ENCODE measurements around the gene EPB41L4B.

EPB41L4B gene

DNA sequence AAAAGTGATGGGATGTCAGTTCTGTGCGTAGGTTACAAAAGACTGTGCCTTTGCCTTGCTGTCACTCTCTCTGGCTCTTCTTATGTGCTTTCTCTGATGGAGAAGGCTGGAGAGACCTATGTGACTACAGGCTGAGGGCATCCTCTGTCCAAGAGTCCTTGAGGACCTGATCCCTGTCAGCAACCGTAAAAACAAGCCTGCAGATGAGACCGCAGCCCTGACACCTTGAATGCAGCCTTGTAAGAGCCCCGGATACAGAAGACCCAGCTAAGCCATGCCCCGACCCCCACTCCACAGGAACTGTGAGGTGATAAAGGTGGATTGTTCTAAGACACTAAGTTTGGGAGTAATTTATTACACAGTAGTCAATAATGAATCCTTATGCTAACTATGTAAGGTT is 121.2 kb downstream of the EPB41L4B start:
- DNase-seq (ENCODE audit: low read depth in 2 of 2) = no peak

- DNase-seq (ENCODE audit: low read depth in 2 of 2) = no peak
These were observed 122.0 kb downstream of the EPB41L4B start for GRCh38 chr9:109198736-109199382.

DNA sequence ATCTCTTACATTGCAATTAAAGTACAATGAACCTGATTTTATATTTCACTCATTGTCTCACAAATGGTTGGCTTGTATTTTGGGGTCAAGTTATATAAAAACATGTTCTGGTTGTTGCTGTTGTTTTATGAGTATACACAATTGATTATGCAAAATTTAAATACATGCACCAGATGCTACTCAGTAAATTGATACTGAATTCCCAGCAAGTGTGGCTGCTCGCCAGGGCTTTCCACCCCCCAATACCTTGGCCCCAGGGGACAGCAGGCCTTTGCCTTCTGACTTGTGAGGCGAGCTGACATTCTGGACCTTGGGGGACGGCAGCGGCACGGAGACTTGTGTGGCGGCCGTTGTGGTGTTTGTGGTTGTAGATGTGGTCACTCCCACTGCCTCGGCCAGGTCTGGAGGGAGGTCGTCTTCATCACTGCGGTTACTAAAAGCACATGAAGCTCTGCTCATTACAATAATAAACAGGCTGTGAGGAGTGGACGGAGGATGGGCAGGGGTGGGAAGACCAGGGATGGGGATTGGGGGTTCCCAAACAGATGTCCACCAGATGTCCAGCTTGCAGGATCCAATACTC is 126.8 kb downstream of the EPB41L4B start:
- no peak for DNase-seq (ENCODE audit: low read depth in 2 of 2)

DNA sequence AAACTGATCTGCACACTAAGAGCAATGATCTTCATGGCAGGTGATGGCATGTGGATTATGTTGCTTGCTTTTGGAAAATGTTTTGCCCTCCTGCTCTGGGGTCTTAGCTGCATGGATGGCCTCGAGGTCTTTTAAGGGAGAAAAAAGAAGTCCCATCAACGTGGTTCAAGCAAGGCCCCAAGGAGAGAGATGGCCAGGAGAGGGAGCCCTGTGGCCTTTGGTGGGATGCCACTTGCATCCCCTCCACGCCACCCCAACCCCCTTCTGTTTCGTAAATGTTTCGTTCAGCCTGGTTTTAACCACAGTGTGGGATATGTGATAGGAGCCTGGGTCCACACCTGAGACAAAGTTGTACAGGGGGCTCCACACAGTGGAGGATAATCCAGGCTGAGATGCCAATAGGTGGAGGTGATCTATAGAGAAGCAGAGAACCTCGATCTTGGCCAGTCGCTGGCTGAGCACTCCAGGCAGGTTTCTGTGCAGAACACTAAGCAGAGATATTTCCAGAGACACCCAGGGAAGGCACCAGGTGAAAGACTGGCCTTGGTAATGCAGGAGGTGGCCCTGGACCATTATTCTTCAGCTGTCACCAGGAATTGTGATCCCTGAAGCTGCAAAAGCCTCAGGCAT is 128.0 kb downstream of the EPB41L4B start:
- no peak for DNase-seq (ENCODE audit: low read depth in 2 of 2)

GRCh38 chr9:109191746-109192145 is 129.1 kb downstream of the EPB41L4B start:
- no peak for DNase-seq (ENCODE audit: low read depth in 2 of 2)

GRCh38 chr9:109190151-109190550 is 130.7 kb downstream of the EPB41L4B start:
- DNase-seq (ENCODE audit: low read depth in 2 of 2) = no peak

- no peak for DNase-seq (ENCODE audit: low read depth in 2 of 2)
These were observed 133.9 kb downstream of the EPB41L4B start for GRCh38 chr9:109186857-109187520.

DNA sequence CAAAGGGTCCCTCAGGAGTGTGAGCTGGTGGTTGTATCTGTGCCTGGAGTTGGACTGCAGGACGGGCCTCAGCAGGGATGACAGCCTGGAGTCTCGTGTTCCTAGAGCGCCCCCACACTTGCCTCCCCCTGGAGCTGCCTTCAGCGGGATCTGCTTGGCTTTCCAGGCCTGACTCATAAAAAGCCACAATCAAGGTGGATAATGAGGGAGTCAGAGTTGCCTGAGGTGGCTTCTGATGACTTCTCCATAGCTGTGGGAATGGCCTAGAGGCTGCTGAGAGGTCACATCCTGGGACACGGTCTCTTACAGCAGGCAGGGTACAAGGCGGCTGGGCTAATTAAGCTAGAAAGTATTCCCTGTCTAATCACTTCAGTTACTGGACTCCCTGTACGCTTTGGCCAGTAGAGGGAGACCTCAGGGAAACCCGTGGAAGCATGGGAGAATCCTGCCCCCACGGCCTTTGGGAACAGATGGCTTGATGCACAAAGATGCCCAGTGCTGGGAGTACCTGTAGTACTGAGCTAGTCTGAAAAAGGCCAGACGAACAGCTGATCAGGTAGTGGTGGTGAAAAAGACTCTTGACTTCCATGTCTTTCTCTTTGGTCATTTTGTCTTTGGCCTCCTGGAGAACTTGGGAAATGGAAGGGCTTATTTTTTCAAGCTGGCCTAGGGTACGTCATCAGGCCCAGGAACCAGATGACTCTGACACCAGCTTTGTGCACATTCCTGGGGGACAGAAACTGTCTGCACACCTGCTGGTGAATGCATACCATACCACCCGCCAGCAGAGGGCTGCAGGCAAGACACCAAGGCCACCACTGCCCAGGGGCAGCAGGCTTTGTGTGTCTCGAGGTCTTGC is 137.7 kb downstream of the EPB41L4B start:
- DNase-seq (ENCODE audit: low read depth in 2 of 2) = no peak

- DNase-seq (ENCODE audit: low read depth in 2 of 2) = no peak
These were observed 138.3 kb downstream of the EPB41L4B start for GRCh38 chr9:109182550-109182939.

DNA sequence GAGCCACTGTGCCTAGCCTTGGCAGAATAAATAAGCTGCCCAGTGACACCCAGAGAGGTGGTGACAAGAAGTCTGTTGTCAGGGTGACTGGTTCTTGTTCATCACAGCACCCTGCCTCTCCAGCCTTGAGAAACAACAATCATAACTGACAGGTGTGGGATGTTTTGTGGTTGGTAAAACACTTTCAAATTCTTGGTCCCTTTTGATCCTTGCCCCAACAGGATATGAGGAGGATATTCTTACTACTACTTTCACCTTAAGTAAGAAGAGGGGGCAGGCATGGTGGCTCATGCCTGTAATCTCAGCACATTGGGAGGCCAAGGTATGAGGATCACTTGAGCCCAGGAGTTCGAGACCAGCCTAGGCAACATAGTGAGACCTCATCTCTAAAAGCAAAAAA is 139.6 kb downstream of the EPB41L4B start:
- no peak for DNase-seq (ENCODE audit: low read depth in 2 of 2)

- DNase-seq (ENCODE audit: low read depth in 2 of 2) = no peak
These were observed 140.9 kb downstream of the EPB41L4B start for GRCh38 chr9:109179801-109180523.

GRCh38 chr9:109176963-109177362 is 143.9 kb downstream of the EPB41L4B start:
- DNase-seq (ENCODE audit: low read depth in 2 of 2) = no peak

GRCh38 chr9:109176386-109176785 is 144.5 kb downstream of the EPB41L4B start:
- DNase-seq (ENCODE audit: low read depth in 2 of 2) = no peak

- DNase-seq (ENCODE audit: low read depth in 2 of 2) = no peak
These were observed 147.9 kb downstream of the EPB41L4B start for GRCh38 chr9:109172935-109173334.

DNA sequence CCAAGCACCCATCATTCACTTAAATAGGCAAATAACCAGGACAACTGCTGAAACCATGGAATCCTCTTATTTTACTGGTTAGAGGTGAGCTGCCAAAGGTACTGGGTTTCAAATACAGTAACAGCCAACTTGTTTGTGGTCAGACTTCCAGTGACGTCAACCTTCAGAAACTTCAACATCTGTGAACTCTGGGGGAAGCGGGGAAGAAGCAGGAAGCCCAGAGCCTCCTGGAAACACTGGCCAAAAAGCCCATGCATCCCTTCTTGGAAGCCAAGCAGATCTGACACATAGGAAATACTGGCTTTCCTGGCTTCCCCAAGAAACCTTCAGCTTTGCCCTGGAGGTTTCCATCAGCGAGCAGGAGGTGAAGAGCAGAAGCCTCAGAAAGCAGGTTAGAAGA is 148.9 kb downstream of the EPB41L4B start:
- no peak for DNase-seq (ENCODE audit: low read depth in 2 of 2)

DNA sequence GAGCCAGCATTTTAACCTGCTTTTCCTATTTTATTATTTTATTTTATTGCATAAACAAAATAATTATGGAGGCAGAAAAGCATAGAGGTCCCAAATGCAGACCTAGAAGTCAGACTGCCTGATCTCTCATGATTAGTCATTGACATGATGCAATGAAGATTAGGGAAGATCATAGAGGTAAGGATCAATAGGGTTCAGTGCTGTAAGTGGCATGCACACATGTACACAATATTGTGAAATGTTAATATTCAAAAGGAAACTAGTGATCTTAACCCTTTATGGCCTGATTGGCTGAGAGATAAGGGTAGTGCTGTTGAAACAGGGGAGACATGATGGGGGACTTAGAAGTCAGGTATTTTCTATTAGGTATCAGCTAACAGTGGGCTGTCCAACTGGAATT is 152.7 kb downstream of the EPB41L4B start:
- DNase-seq (ENCODE audit: low read depth in 2 of 2) = no peak

- DNase-seq (ENCODE audit: low read depth in 2 of 2) = no peak
These were observed 153.1 kb downstream of the EPB41L4B start for GRCh38 chr9:109167716-109168115.

- DNase-seq (ENCODE audit: low read depth in 2 of 2) = no peak
These were observed 153.9 kb downstream of the EPB41L4B start, which contains the start of gene FRRS1L for GRCh38 chr9:109166771-109167601. FRRS1L (minus strand) TSS chr9:109167249; CDS start chr9:109167138, 111 bp downstream.

DNA sequence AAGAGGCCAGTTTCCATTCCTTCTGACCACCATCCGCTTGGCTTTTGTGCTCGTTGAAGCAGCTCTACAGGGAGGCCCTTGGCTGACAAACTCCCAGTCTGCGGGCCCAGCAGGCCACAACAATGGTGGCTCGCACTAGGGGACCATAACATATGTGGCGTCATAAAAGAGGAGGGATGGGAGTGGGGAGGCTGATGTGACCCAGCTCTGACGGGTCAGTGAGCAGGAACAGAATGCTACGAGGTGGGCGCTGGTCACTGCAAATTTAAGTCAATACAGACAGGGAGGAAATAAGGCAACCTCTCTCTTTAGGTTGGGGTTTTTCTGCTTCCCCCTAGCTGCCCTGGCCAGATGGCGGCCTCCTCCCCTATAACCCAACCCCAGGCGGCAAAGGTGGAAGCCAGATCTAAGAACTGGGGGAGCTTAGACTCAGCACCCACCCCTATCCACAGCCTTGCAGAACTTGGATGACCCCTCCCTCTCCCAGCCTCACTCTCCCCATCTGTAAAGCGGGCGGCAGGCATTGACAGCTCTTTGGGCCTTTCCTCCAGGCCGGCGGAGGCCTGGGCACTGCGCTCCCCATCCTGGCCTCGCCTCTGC is 154.6 kb downstream of the EPB41L4B start:
- no peak for DNase-seq (ENCODE audit: low read depth in 2 of 2)

GRCh38 chr9:109164042-109164441 is 156.8 kb downstream of the EPB41L4B start:
- no peak for DNase-seq (ENCODE audit: low read depth in 2 of 2)
